Stimulated activated naive CD8-positive, alpha-beta T cell treated with anti-CD3 and anti-CD28 coated beads, Interleukin-15, Interleukin-2, amounts not matched to agents 100 U/mL and 50 U/mL, for 24 hours (primary cell): ENCODE measurements around the gene COL4A4.

Source experiments
- ATAC-seq: fragments of 150-1000 bp; cut with Tn5 transposase; one replicate; pipeline ENCODE4 v1.10.0; 2021
- DNase-seq: peaks from one replicate; pipeline ENCODE4 v3.0.0; 2021

Gene COL4A4

DNA sequence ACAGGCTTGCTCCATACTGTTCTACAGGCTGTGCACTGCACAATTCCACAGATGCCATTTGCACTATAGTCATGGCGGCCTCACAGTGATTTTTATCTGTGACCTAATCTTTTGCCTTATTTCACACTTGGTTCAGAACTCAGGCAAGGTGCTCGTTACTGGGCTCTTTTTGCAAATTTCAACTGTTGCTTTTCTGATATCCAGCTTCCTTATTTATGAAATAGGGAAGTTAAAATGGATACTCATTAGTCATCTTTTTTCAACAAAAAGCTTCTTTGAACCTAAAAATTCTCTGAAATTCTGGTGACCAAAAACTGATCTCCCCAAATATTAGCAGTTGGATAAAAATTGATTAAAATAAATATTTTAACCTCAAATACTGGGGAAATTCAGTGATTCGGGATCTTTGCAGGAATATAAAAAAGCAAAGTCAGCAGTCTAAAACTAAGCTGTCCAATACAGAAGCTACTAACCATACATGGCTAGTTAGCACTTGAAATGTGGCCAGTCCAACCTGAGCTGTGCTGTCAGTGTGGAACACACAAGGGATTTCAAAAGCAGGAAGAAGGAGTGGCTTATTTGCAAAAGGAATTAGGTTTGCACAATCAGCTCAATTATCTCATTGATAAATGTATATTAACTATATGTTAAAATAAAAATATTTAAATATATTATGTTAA lies 134.4 kb downstream of the COL4A4 start:
- DNase-seq = no peak
- ATAC-seq = no peak

DNA sequence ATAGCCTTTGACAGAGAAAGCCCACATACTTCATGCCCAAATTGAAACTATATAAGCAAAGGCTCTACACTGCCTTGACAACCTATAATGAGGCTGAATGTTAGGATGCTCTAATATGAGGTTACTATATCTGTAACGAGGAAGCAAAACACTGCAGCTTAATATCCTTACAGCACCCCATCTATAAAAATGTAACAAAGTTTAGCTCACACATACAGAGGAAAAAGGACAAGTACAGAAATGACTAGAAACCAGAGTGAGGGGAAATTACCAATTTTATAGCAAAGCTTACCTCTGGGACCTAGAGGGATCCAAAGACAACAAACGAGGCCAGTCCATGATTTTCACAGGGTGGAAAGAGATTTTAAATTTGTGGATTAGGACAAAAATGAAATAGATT lies 138.5 kb downstream of the COL4A4 start:
- ATAC-seq (no peak), DNase-seq (no peak)

- DNase-seq = no peak
- ATAC-seq = no peak
Observed at GRCh38 chr2:227022608-227023007, 141.4 kb downstream of the COL4A4 start.

DNA sequence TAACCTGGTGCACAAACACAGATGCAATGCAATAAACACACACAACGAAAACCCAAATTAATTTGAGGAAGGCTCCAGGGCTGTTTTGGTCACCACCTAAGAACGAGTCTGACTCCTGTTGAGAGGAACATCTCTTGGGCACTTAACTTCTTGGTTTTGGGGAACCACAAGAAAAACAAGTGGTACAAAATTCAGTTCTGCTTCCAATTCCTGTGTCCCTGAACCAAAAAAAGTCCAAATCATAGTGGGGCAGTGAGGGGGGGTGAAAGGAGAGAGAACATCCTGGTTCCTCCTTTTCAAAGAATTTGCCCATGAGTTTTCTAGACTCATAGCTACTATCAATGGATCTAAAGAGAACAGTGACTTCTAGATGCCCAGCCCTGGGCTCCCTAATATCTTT lies 143.6 kb downstream of the COL4A4 start:
- no peak for ATAC-seq
- no peak for DNase-seq

DNA sequence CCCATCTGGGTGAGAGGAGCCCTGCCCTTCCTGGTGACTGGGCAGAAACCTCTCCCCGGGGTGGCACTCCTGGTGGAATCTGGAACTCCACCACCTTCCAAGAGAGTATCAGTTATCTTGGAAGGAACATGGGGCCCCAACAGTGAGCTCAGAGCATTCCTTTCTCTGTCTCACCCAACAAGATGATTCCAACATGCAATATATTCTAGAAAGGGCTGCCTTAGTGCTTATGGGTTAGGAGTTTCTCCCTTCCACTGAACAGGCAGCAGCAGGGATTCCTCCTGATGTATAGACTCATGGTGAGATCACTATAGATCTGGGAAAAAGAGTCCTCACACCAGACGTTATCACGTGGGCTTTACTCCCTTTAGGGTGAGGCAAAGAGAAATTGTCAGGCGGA lies 147.1 kb downstream of the COL4A4 start:
- ATAC-seq (no peak), DNase-seq (no peak)

- DNase-seq (no peak), ATAC-seq (no peak)
Observed at GRCh38 chr2:227013881-227014280, 150.1 kb downstream of the COL4A4 start.

- no peak for ATAC-seq
Observed at GRCh38 chr2:227013330-227013729, 150.7 kb downstream of the COL4A4 start.

GRCh38 chr2:227010433-227010832 lies 153.6 kb downstream of the COL4A4 start:
- ATAC-seq = no peak
- DNase-seq = no peak

More at GRCh38 chr2:227013330-227013729, 150.7 kb downstream of the COL4A4 start:
- no peak for DNase-seq

- DNase-seq = no peak
- ATAC-seq = no peak
Observed at GRCh38 chr2:227007940-227008339, 156.1 kb downstream of the COL4A4 start.

DNA sequence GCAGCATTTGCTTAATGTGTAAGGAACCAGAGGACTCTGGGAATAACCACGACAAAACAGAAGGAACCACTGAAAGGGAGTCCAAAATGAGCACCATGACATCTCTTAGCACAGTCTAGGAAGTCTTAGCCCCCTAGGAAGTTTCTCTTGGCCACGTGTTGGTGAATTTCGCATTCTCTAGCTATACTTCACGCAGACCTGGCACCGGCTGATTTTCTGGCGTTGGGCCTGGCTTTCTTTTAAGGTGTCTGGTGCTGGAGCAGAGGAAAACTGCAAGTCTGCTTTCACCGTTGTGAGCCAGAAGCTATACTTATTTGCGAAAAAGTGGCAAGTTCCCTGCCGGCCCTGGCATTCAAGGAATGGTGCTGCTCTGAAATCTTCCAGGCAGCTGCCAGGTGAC lies 156.9 kb downstream of the COL4A4 start:
- no peak for ATAC-seq
- no peak for DNase-seq

DNA sequence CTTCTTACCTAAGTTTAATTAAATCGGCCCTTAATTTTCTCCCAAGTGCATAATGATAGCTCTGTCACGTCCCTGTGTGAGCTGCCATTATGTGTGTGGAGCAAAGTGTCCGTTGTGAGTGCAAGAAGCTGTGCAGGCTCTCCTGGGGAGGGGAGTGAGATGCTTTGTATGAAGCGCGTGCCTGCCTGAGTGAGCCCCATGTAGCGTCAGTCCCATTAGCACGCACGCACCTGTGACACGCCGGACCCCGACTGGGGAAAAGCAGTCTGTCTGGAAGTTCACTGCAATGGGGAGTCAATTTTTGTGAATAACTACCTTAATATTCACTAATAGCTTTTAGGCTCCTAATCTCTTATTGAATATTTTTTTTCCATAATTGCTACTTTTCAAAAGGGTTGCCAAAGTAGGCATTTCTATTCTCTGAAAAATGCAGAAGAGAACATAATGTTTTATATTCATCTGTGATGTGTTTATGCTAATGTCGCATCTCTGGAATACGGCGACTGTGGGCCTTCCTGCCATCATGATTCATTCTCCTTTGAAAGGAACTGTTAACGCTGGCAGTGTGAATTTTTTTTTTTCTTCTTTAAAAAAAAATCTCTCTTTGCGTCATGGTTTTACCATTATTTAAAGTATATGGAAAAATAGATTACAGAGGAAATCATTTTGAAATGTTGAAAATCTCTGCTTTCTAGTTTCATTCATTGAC lies 157.7 kb downstream of the COL4A4 start:
- ATAC-seq (no peak), DNase-seq (no peak)

- DNase-seq (no peak), ATAC-seq (no peak)
Observed at GRCh38 chr2:227004482-227004881, 159.5 kb downstream of the COL4A4 start.

DNA sequence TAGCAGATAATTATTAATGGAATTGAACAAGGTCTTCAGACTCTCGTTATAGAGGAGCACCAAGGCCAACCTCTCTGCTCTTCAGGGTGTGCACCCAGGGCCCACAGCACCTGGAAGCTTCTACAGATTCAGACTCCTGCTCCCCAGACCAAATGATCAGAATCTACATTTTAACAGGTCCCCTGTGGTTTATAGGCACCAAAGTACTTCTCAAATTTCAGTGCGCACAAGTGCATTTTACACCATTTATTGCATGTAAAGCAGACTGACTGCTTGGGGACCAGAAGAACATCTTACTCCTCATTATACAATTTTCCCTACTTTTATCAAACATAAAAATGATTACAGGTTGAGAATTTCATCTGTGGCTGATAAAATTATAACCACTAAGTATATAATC lies 163.9 kb downstream of the COL4A4 start:
- no peak for DNase-seq
- ATAC-seq = no peak

GRCh38 chr2:226999661-227000060 lies 164.3 kb downstream of the COL4A4 start:
- no peak for DNase-seq
- no peak for ATAC-seq

DNA sequence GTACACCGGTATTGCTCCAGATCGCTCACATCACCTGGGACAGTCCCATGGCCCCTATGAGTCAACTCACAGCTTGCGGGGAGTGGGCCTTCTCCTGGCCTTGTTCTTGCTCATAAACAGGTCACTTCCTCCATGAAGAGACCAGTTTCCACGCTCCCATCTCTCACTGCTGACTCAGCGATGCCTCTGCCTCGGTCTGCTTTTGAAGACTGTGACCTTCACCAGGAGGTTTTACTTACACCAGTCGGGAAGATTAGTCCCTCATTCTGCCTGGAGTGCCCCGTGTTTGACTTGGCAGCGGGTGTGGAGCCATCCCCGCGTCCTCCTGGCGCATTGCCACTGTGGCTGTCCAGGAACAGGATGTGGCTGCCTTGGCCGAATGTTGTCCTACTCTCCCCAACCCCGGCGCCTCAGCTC lies 168.4 kb downstream of the COL4A4 start:
- ATAC-seq = peak; percentile 99

DNA sequence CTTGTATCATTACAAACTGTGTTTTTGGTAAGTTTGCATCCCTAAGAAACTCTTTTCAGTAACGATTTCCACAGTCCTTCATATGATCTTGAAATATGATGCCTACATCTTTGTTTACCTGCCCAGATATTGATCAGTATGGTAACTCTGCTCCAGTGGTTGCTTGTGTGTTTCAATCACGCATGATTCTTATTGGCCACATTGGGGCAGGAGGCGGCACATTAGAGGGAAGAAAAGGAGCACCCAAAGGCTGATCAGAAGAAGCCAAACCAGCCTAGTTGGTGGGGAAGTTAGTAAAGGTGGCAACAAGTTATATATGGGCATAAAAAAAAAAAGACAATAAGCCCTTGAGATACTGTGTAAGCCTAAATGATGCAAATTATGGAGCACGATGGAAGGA lies 169.2 kb downstream of the COL4A4 start:
- DNase-seq (no peak), ATAC-seq (no peak)

More for the DNA sequence above, 168.4 kb downstream of the COL4A4 start:
- peak; percentile 63 for DNase-seq

- ATAC-seq (no peak), DNase-seq (no peak)
Observed at GRCh38 chr2:226993171-226993570, 170.8 kb downstream of the COL4A4 start.

- DNase-seq (no peak), ATAC-seq (no peak)
Observed at GRCh38 chr2:226991663-226992062, 172.3 kb downstream of the COL4A4 start.

GRCh38 chr2:226985583-226985946 lies 178.4 kb downstream of the COL4A4 start:
- ATAC-seq = no peak
- DNase-seq = no peak

DNA sequence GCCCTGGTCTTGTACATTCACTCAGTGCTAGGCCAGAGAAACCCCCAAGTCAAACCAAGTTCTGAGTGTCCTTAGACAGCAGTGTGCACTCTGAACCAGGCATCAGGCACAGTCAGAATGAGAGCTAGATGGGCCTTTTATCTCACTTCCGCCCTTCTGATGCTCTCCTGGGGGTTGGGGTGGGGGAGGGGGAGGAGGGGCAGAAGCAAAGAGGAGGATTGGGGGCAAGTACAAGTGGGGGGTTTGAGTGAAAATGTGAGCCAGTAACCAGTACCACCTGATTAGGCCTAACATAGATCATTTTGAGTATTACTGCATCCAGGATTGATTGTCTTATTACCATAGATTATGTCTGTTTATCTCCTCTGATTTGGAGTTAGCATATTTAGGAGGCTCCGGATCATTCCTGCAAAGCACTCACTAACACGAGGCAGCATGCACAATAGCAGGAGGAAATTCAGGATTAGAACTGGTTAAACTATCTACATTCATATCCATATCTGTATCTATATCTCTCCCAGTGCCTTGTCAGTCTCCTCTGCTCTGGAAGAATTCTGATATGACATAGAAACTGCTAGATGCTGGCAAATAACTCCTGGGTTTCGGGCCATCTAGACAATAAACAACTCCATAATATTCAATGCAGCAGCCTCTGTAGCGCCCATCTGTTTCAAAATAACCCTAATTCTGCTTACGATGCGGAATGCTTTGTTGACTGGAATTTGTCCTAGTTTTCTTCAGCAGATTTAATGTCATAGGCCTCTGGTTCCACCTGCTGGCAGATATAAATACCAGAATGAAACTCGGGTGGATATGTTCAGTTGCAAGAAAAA lies 179.0 kb downstream of the COL4A4 start:
- ATAC-seq (peak; percentile 90), DNase-seq (peak; percentile 14)

GRCh38 chr2:226983895-226984749 lies 179.9 kb downstream of the COL4A4 start:
- DNase-seq (no peak), ATAC-seq (no peak)

DNA sequence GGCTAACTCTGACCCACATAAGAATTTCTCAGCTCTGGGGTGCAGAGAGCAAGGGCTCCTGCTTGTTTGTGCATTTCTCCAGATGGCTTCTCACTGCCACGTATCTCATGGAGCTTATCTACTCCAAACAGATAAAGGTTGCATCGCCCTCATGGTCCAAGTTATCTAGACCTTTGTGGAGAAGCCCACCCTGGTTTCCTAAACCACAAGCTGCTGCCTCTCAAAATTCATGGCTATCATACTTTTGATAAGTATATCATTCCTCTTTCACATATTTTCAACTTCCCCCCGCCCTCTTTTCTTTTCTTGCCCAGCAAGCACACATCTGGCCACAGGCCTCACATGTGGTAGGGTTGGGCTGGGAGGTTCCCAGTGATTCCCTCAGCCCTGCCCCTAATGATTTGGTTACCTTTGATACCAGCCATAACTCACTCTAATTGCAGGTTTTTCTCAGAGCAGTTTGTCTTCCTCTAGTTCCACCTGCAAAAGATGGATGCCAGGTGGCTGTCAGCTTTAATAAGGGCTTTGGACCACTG lies 182.1 kb downstream of the COL4A4 start:
- DNase-seq = no peak
- no peak for ATAC-seq
